Epithelial cell of esophagus (primary cell): ENCODE measurements around the gene CLEC19A.

Source experiments
- DNase-seq: peaks from one replicate; pipeline ENCODE4 v3.0.0; 2010; ENCODE audit warnings: low read depth
- H3K4me3 ChIP-seq: 2 replicates; pipeline ENCODE4 v1.5.1; 2011; ENCODE audit warnings: mild to moderate bottlenecking, low read length, control low read depth
- CTCF ChIP-seq: IDR thresholded peaks from 2 replicates; pipeline ENCODE4 v1.5.1; 2011; ENCODE audit warnings: low read depth, mild to moderate bottlenecking, low read length, control low read depth, inconsistent platforms; ENCODE audit not compliant: insufficient read depth; ENCODE audit errors: missing control alignments

Gene CLEC19A

GRCh38 chr16:19242186-19242585, 43.3 kb upstream of the CLEC19A start:
- no peak for TF ChIP-seq CTCF
- H3K4me3 ChIP-seq: no peak overlapping the region
- peak; percentile 39 for DNase-seq

GRCh38 chr16:19242987-19243575, 42.5 kb upstream of the CLEC19A start:
- H3K4me3 ChIP-seq: no peak overlapping the region
- no peak for TF ChIP-seq CTCF
- no peak for DNase-seq

GRCh38 chr16:19245326-19245925, 40.1 kb upstream of the CLEC19A start:
- no peak for TF ChIP-seq CTCF
- H3K4me3 ChIP-seq: no peak overlapping the region
- no peak for DNase-seq

- no peak for DNase-seq
- TF ChIP-seq CTCF: no peak
- no peak overlapping the region for H3K4me3 ChIP-seq
These were observed 32.6 kb upstream of the CLEC19A start for GRCh38 chr16:19252904-19253303.

GRCh38 chr16:19254611-19255010, 30.9 kb upstream of the CLEC19A start:
- no peak for DNase-seq
- no peak overlapping the region for H3K4me3 ChIP-seq
- TF ChIP-seq CTCF: no peak

GRCh38 chr16:19264123-19264673, 21.3 kb upstream of the CLEC19A start:
- no peak for TF ChIP-seq CTCF
- no peak for DNase-seq

More at GRCh38 chr16:19264123-19264673, 21.3 kb upstream of the CLEC19A start:
- H3K4me3 ChIP-seq: no peak overlapping the region
